Pancreas (tissue), 10 donors: ENCODE data around the gene S100B. TPM values are rescaled to one million over a fixed set of nuclear protein-coding genes. Genes with fewer than 3 reads are reported as not detected.

ENCODE experiments used
- ATAC-seq, 4 donors: fragments of 200-7000 bp; cut with Tn5 transposase; one replicate each; pipeline versions ENCODE4 v1.8.0 to v1.9.1; 2020; ENCODE audit warnings: mild to moderate bottlenecking in 4 of 4, moderate library complexity in 4 of 4
- DNase-seq, 6 donors: peaks; one replicate each; pipeline ENCODE4 v3.0.0-alpha.2; 2020
- FAIRE-seq: peaks from 2 replicates; lab custom pipeline; 2012; peaks lifted over from hg19 to GRCh38; lab: Jason Lieb, UNC
- H3K27ac ChIP-seq, 4 donors: fragments of 200-600 bp; sonication (generic); 1 replicate in 3 of 4; 2 replicates in 1 of 4; pipeline versions ENCODE4 v1.5.0 to v1.8.0; 2020
- H3K27me3 ChIP-seq, 4 donors: fragments of 200-600 bp; one replicate each; pipeline ENCODE4 v1.8.0; 2021
- H3K36me3 ChIP-seq, 3 donors: fragments of 200-600 bp; sonication (generic) in 1 of 3; one replicate each; pipeline versions ENCODE4 v1.5.0 to v1.8.0; 2020 to 2021
- H3K4me1 ChIP-seq, 3 donors: fragments of 200-600 bp; one replicate each; pipeline ENCODE4 v1.8.0; 2021
- H3K4me3 ChIP-seq, 4 donors: fragments of 200-600 bp; sonication (generic) in 2 of 4; one replicate each; pipeline versions ENCODE4 v1.5.0 to v1.8.0; 2020 to 2021
- H3K9me3 ChIP-seq, 4 donors: fragments of 200-600 bp; one replicate each; pipeline ENCODE4 v1.8.0; 2021
- CTCF ChIP-seq, 4 donors: fragments of 200-600 bp; sonication (generic) in 3 of 4; IDR thresholded peaks; one replicate each; pipeline versions ENCODE4 v1.5.0 to v1.8.0; 2021; ENCODE audit warnings: antibody characterized with exemption in 4 of 4
- WGBS, 2 donors: extraction: QIAGEN DNeasy Blood & Tissue Kit; methylation state at CpG; one replicate each; pipeline ENCODE4 v1.1.7; 2013; 5-methylcytosine and 5-hydroxymethylcytosine counted together
- intact Hi-C, 3 donors: fragments of 100-400 bp; cut with DNase I; formaldehyde crosslinking; loops; one replicate each; pipeline versions ENCODE4 v1.11.1 to v1.14.2; 2022
- polyA plus RNA-seq, 2 donors: library from polyadenylated mRNA; stranded (reverse); fragments of 200-250 nt; gene quantifications; one replicate each; pipeline ENCODE4 v1.2.3, GENCODE V29; 2013
- total RNA-seq, 6 donors: library from RNA; stranded (reverse); fragmentation: NEBNext Ultra II Directional in 4 of 6; extraction: Animal tissue kit (Norgen Biotek cat#: 25700) in 4 of 6; gene quantifications; one replicate each; pipeline versions ENCODE4 v1.2.1 to v1.2.4, GENCODE V29; 2021 to 2023
- donor health status: healthy with polysubstance abuse.
- donor health status: DM: no; HTN: no; CAD: no; lungs with moderate emphysema.
- donor health status: DM: no; HTN: no; CAD: no.
- donor health status: control.
- donor health status: control.
- donor health status: Bipolar disorder and iron deficiency.
- donor health status: DM: yes; HTN: yes; CAD: no.
- donor health status: DM: no; HTN: no; CAD: no.
- donor health status: DM: no; HTN: no; CAD: no.
- donor health status: DM: yes; HTN: yes; CAD: no.

The S100B gene
- total and polyA plus RNA-seq, 8 donors: 0.46 to 10.8 (median 2.0) TPM

DNA sequence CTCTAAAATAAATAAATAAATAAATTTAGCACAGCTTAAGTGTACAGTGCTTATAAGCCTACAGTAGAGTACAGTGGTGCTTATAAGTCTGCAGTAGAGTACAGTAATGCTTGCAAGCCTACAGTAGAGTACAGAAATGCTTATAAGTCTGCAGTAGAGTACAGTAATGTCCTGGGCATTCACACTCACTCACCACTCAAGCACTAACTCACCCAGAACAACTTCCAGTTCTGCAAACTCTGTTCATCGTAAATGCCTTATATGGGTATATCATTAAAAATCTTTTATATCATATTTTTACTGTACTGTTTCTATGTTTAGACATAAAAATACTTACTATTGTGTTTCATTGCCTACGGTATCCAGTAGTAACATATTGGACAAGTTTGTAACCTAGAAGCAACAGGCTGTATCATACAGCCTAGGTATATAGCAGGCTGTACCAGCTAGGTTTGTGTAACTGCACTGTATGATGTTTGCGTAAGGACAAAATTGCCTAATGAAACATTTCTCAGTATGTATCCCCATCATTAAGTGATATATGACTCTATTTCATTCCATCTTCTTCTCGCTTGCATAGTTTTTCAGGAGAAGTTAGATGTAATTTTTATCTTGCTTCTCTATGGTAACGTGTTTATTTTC is 14.0 kb upstream of the S100B start:
- FAIRE-seq: no peak
- Histone ChIP-seq H3K4me3 (no peak overlapping the region), H3K4me1 (peaks cover 0 to 3% (median 0%) of the 10 kb centered on the region in 3 donors), H3K27ac (no peak overlapping the region), H3K27me3 (peaks cover 0 to 4% (median 0%) of the 10 kb centered on the region in 4 donors), H3K9me3 (no peaks in the 10 kb centered on the region), H3K36me3 (no peaks in the 10 kb centered on the region)
- no peak for ATAC-seq
- intact Hi-C loops: no loop called here
- WGBS, 2 donors: 82 to 90% methylated on average over 5 of the region's 5 CpGs
- TF ChIP-seq CTCF (IDR thresholded peaks at IDR 0.05): no peak
- DNase-seq: no peak

- Histone ChIP-seq H3K9me3 (no peaks in the 10 kb centered on the region), H3K4me3 (no peak overlapping the region), H3K27me3 (peaks cover 0 to 4% (median 0%) of the 10 kb centered on the region in 4 donors), H3K4me1 (peaks cover 0 to 3% (median 0%) of the 10 kb centered on the region in 3 donors), H3K36me3 (no peaks in the 10 kb centered on the region), H3K27ac (no peak overlapping the region)
- intact Hi-C loops: no loop called here
- ATAC-seq (no peak), FAIRE-seq (no peak), DNase-seq (no peak)
- 74 to 83% methylated on average over 6 of the region's 6 CpGs for WGBS, 2 donors
- no peak for TF ChIP-seq CTCF (IDR thresholded peaks at IDR 0.05)
Observed at GRCh38 chr21:46617267-46618051, 12.6 kb upstream of the S100B start.

DNA sequence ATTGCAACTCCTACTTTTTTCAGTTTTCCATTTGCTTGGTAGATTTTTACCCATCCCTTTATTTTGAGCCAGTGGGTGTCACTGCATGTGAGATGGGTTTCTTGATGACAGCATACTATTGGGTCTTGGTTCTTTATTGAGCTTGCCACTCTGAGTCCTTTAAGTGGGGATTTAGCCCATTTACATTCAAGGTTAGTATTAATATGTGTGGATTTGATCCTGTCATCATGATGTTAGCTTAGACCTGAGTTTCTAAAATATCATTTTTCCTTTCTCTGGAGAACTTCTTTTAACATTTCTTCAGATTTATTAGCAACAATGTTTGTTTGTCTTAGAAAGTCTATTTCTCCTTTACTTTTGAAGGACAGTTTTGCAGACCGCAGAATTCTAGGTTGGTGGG is 11.8 kb upstream of the S100B start:
- Histone ChIP-seq H3K27ac (no peak overlapping the region), H3K4me3 (no peak overlapping the region), H3K27me3 (peaks cover 0 to 4% (median 0%) of the 10 kb centered on the region in 4 donors), H3K4me1 (peaks cover 0 to 2% (median 0%) of the 10 kb centered on the region in 3 donors), H3K9me3 (no peaks in the 10 kb centered on the region), H3K36me3 (no peaks in the 10 kb centered on the region)
- ATAC-seq: no peak
- intact Hi-C loops: no loop called here
- WGBS, 2 donors: 89 to 90% methylated on average over 1 of the region's 1 CpG
- no peak for TF ChIP-seq CTCF (IDR thresholded peaks at IDR 0.05)
- FAIRE-seq: no peak
- no peak for DNase-seq

- Histone ChIP-seq H3K36me3 (no peaks in the 10 kb centered on the region), H3K9me3 (no peaks in the 10 kb centered on the region), H3K4me1 (no peaks in the 10 kb centered on the region), H3K27ac (no peak overlapping the region), H3K4me3 (no peak overlapping the region), H3K27me3 (peaks cover 0 to 4% (median 0%) of the 10 kb centered on the region in 4 donors)
- intact Hi-C loops: no loop called here
- FAIRE-seq: no peak
- WGBS, 2 donors: 79 to 90% methylated on average over 2 of the region's 2 CpGs
- no peak for ATAC-seq
- no peak for DNase-seq
- no peak for TF ChIP-seq CTCF (IDR thresholded peaks at IDR 0.05)
Observed at GRCh38 chr21:46616050-46616449, 11.2 kb upstream of the S100B start.

- FAIRE-seq (no peak), DNase-seq (no peak), ATAC-seq (no peak)
- H3K36me3 ChIP-seq: no peaks in the 10 kb centered on the region
- intact Hi-C loops: no loop called here
- no peak for TF ChIP-seq CTCF (IDR thresholded peaks at IDR 0.05)
- H3K27ac ChIP-seq: no peak overlapping the region
- WGBS, 2 donors: 27 to 37% methylated on average over 6 of the region's 6 CpGs
- H3K27me3 ChIP-seq: peaks cover 0 to 4% (median 0%) of the 10 kb centered on the region in 4 donors
- no peaks in the 10 kb centered on the region for H3K4me1 ChIP-seq
- no peaks in the 10 kb centered on the region for H3K9me3 ChIP-seq
- H3K4me3 ChIP-seq: no peak overlapping the region
Observed at GRCh38 chr21:46613391-46613790, 8.5 kb upstream of the S100B start.
